Mesothelial cell of epicardium (in vitro differentiated cells): ENCODE data around the gene RSRC1. TPM values are rescaled to one million over a fixed set of nuclear protein-coding genes. Genes with fewer than 3 reads are reported as not detected.
"Not testable (repeated sequence)": the region's sequence is repeated elsewhere in the genome, so short reads cannot be mapped to it uniquely, and the experiment has no call there.

Experiments used
- DNase-seq, 2 experiments: peaks; one replicate each; pipeline ENCODE4 v3.0.0; 2021; ENCODE audit warnings: low spot score in 2 of 2; ENCODE audit not compliant: unreplicated experiment in 2 of 2
- H3K27ac Mint-ChIP-seq: 2 replicates; pipeline ENCODE4 v1.8.0; 2021; ENCODE audit warnings: mixed read lengths
- H3K27me3 Mint-ChIP-seq: 2 replicates; pipeline ENCODE4 v1.8.0; 2021; ENCODE audit warnings: low read depth, mixed read lengths
- H3K36me3 Mint-ChIP-seq: 2 replicates; pipeline ENCODE4 v1.8.0; 2021; ENCODE audit warnings: mixed read lengths
- H3K4me1 Mint-ChIP-seq: 2 replicates; pipeline ENCODE4 v1.8.0; 2021; ENCODE audit warnings: mixed read lengths
- H3K4me3 Mint-ChIP-seq: 2 replicates; pipeline ENCODE4 v1.8.0; 2021; ENCODE audit warnings: mild to moderate bottlenecking, moderate library complexity, mixed read lengths
- H3K9me3 Mint-ChIP-seq: 2 replicates; pipeline ENCODE4 v1.8.0; 2021; ENCODE audit warnings: mixed read lengths
- total RNA-seq: library from RNA; stranded (reverse); gene quantifications from 3 replicates; pipeline ENCODE4 v1.2.1, GENCODE V29; 2021
- TF ChIP-seq, protein P1 (sequence below): fragments of 200-600 bp; sonication (generic); IDR thresholded peaks from one replicate; pipeline ENCODE4 v1.5.0; 2021; ENCODE audit warnings: antibody characterized with exemption; ENCODE audit not compliant: unreplicated experiment

RSRC1 gene
- total RNA-seq, 1 donor from 2014 or later: 34.9 TPM

- Mint-ChIP-seq H3K9me3 (no peaks in the 10 kb centered on the region), H3K36me3 (no peaks in the 10 kb centered on the region), H3K4me3 (no peak overlapping the region), H3K27me3 (no peaks in the 10 kb centered on the region), H3K4me1 (no peaks in the 10 kb centered on the region), H3K27ac (no peak overlapping the region)
- TF ChIP-seq, protein P1, sequence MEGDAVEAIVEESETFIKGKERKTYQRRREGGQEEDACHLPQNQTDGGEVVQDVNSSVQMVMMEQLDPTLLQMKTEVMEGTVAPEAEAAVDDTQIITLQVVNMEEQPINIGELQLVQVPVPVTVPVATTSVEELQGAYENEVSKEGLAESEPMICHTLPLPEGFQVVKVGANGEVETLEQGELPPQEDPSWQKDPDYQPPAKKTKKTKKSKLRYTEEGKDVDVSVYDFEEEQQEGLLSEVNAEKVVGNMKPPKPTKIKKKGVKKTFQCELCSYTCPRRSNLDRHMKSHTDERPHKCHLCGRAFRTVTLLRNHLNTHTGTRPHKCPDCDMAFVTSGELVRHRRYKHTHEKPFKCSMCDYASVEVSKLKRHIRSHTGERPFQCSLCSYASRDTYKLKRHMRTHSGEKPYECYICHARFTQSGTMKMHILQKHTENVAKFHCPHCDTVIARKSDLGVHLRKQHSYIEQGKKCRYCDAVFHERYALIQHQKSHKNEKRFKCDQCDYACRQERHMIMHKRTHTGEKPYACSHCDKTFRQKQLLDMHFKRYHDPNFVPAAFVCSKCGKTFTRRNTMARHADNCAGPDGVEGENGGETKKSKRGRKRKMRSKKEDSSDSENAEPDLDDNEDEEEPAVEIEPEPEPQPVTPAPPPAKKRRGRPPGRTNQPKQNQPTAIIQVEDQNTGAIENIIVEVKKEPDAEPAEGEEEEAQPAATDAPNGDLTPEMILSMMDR: no peak
- no peak for DNase-seq
Measured at GRCh38 chr3:158314426-158315357, 204.8 kb downstream of the RSRC1 start.

DNA sequence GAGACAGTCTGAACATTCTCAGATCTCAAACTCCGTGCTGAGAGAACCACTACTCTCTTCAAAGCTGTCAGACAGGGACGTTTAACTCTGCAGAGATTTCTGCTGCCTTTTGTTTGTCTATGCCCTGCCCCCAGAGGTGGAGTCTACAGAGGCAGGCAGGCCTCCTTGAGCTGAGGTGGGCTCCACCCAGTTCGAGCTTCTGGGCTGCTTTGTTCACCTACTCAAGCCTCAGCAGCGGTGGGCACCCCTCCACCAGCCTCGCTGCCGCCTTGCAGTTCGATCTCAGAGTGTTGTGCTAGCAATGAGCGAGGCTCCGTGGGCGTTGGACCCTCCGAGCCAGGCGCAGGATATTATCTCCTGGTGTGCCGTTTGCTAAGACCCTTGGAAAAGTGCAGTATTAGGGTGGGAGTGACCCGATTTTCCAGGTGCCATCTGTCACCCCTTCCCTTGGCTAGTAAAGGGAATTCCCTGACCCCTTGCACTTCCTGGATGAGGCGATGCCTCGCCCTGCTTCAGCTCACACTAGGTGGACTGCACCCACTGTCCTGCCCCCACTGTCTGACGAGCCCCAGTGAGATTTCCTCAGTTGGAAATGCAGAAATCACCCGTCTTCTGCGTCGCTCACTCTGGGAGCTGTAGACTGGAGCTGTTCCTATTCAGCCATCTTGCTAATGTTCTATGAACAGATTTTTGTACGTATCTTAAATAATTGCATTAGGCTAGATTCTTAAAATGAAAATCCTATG, 220.0 kb downstream of the RSRC1 start:
- H3K27me3 Mint-ChIP-seq, H3K36me3 Mint-ChIP-seq, H3K9me3 Mint-ChIP-seq, H3K4me1 Mint-ChIP-seq, DNase-seq: not testable (repeated sequence)
- peak overlapping the region; percentile 12 for H3K27ac Mint-ChIP-seq
- peak overlapping the region; percentile 65 for H3K4me3 Mint-ChIP-seq

- no peak for DNase-seq
- H3K36me3 Mint-ChIP-seq: peaks cover 3% of the 10 kb centered on the region
- H3K4me3 Mint-ChIP-seq: no peak overlapping the region
- no peaks in the 10 kb centered on the region for H3K27me3 Mint-ChIP-seq
- H3K27ac Mint-ChIP-seq: no peak overlapping the region
- TF ChIP-seq, protein P1: no peak
- H3K4me1 Mint-ChIP-seq: no peaks in the 10 kb centered on the region
- H3K9me3 Mint-ChIP-seq: peaks cover 5% of the 10 kb centered on the region
Measured at GRCh38 chr3:158330870-158331269, 221.0 kb downstream of the RSRC1 start.

DNA sequence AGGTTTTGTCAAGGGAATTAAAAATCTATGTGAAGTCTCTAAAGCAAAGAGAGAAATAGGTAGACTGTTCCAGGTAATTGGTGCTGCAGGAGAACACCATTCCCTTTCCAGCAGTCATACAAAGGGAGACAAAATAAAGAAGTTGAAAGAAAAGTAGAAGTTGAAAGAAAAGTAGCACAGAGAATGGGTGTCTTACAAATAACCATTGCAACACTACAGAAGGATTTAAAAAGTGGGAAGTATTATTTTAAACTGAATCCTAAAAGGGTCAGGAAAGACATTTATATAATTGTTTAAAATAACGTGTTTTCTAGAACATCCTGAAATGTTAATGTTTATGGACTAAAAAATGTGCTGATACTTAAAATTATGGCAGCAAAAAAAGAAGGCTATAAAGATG, 223.8 kb downstream of the RSRC1 start:
- Mint-ChIP-seq H3K27me3 (no peaks in the 10 kb centered on the region), H3K36me3 (no peaks in the 10 kb centered on the region), H3K27ac (no peak overlapping the region), H3K9me3 (no peaks in the 10 kb centered on the region), H3K4me3 (no peak overlapping the region), H3K4me1 (no peaks in the 10 kb centered on the region)
- no peak for DNase-seq
- TF ChIP-seq, protein P1: no peak

DNA sequence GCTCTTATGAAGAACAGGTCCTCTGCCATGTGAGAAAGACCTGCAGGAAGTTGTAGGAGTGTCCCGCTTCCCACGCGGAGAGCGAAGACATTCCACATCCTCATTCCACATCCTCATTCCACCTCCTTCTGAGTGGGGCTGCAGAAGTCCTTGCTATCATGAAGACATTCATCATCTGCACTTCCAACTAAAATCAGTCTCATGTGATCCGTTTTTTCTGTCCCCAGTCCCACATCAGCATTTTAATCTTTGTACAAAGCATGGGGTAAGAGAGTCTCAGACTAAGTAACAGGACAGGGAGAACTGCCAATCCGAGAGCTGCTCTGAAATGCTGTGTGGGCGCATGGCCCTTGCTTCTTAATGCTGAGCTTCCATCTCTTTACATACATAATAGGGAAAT, 227.2 kb downstream of the RSRC1 start:
- no peak for DNase-seq
- TF ChIP-seq, protein P1: no peak
- Mint-ChIP-seq H3K27me3 (no peaks in the 10 kb centered on the region), H3K4me1 (peaks cover 3% of the 10 kb centered on the region), H3K4me3 (no peak overlapping the region), H3K27ac (no peak overlapping the region), H3K9me3 (peaks cover 7% of the 10 kb centered on the region), H3K36me3 (no peaks in the 10 kb centered on the region)

- TF ChIP-seq, protein P1: no peak
- DNase-seq: no peak
- peaks cover 3% of the 10 kb centered on the region for H3K4me1 Mint-ChIP-seq
- H3K27me3 Mint-ChIP-seq: no peaks in the 10 kb centered on the region
- H3K9me3 Mint-ChIP-seq: peaks cover 13% of the 10 kb centered on the region
- no peak overlapping the region for H3K27ac Mint-ChIP-seq
- no peak overlapping the region for H3K4me3 Mint-ChIP-seq
- H3K36me3 Mint-ChIP-seq: no peaks in the 10 kb centered on the region
Measured at GRCh38 chr3:158339638-158340037, 229.7 kb downstream of the RSRC1 start.

DNA sequence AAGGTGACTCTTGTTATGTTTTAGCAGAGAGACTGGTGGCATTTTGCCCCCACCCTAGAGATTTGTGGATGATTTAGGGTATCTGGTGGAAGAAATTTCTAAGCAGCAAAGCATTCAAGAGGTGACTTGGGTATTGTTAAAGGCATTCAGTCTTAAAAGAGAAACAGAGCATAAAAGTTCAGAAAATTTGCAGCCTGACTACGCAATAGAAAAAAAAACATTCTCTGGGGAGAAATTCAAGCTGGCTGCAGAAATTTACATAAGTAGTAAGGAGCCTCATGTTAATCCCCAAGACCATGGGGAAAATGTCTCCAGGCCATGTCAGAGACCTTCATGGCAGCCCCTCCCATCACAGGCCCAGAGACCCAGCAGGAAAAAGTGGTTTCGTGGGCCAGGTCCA, 231.1 kb downstream of the RSRC1 start:
- not testable (repeated sequence) for H3K4me3 Mint-ChIP-seq, H3K27ac Mint-ChIP-seq, H3K4me1 Mint-ChIP-seq, DNase-seq, H3K27me3 Mint-ChIP-seq, H3K36me3 Mint-ChIP-seq
- H3K9me3 Mint-ChIP-seq: peaks cover 13% of the 10 kb centered on the region
